H1 (cell line): ENCODE measurements around the gene TNS1. TPM values are rescaled to one million over a fixed set of nuclear protein-coding genes. Genes with fewer than 3 reads are reported as not detected.

Experiments used
- CTCF ChIP-seq, 3 experiments: IDR thresholded peaks; 1 replicate in 2 of 3; 2 replicates in 1 of 3; pipeline versions ENCODE4 v1.5.1 to v1.6.1; 2011; ENCODE audit warnings: low read length in 3 of 3, mild to moderate bottlenecking in 3 of 3, inconsistent platforms in 2 of 3, low read depth in 1 of 3, moderate library complexity in 1 of 3; ENCODE audit not compliant: insufficient read depth in 1 of 3; ENCODE audit errors: control extremely low read depth in 1 of 3
- RFX5 ChIP-seq: IDR thresholded peaks from 2 replicates; pipeline ENCODE4 v1.6.1; 2011; ENCODE audit warnings: low read depth, low read length, improper control_type of control experiment, borderline replicate concordance
- polyA plus RNA-seq, 7 experiments: library from polyadenylated mRNA; depleted of rRNA in 3 of 7; stranded (reverse) in 5 of 7; unstranded in 2 of 7; fragments of >200 nt in 5 of 7; fragments of 200-250 nt in 2 of 7; gene quantifications; 1 replicate in 5 of 7; 2 replicates in 1 of 7; 4 replicates in 1 of 7; pipeline versions ENCODE4 v1.2.1 to v1.2.3, GENCODE V29; 2011 to 2013; ENCODE audit warnings: missing spikeins in 2 of 7, mixed read lengths in 2 of 7
- total RNA-seq: library from RNA; stranded (reverse); fragmentation: NEBNext Ultra II Directional; extraction: Animal tissue kit (Norgen Biotek cat#: 25700); gene quantifications from 2 replicates; pipeline ENCODE4 v1.2.1, GENCODE V29; 2021

The TNS1 gene
- total and polyA plus RNA-seq, 2 of the 8 experiments (the other 6 are each of a cell fraction or from before 2014, with no cell fraction given): 1.5 to 5.1 TPM

GRCh38 chr2:217947383-217948350, 55.1 kb downstream of the TNS1 start (continued):
- TF ChIP-seq CTCF (IDR thresholded peaks at IDR 0.05; ENCODE audit: control extremely low read depth in 1 of 3, insufficient read depth in 1 of 3, low read depth in 1 of 3, low read length in 3 of 3) (peak; percentile 56 to 71 (median 69)), RFX5 (no peak)
- TF ChIP-seq, all 59 proteins: peak for 4
